Ishikawa (cell line): ENCODE data around the gene ADCY9.

Experiments used
- CEBPB ChIP-seq: IDR thresholded peaks from 2 replicates; pipeline ENCODE4 v1.6.1; 2012
- CREB1 ChIP-seq: IDR thresholded peaks from 2 replicates; pipeline ENCODE4 v1.6.1; 2012; ENCODE audit warnings: low read depth
- EGR1 ChIP-seq: IDR thresholded peaks from 2 replicates; pipeline ENCODE4 v1.6.1; 2012
- EP300 ChIP-seq: IDR thresholded peaks from 2 replicates; pipeline ENCODE4 v1.6.1; 2012; ENCODE audit warnings: borderline replicate concordance
- FOXM1 ChIP-seq: IDR thresholded peaks from 2 replicates; pipeline ENCODE4 v1.6.1; 2012; ENCODE audit warnings: low read depth, borderline replicate concordance
- NFIC ChIP-seq: IDR thresholded peaks from 2 replicates; pipeline ENCODE4 v1.6.1; 2012
- RAD21 ChIP-seq: IDR thresholded peaks from 2 replicates; pipeline ENCODE4 v1.6.1; 2012; ENCODE audit warnings: low read depth
- TAF1 ChIP-seq: IDR thresholded peaks from 2 replicates; pipeline ENCODE4 v1.6.1; 2012; ENCODE audit warnings: low read depth, mild to moderate bottlenecking
- TCF12 ChIP-seq: IDR thresholded peaks from 2 replicates; pipeline ENCODE4 v1.6.1; 2012; ENCODE audit warnings: low read depth
- TEAD4 ChIP-seq: IDR thresholded peaks from 2 replicates; pipeline ENCODE4 v1.6.1; 2012
- YY1 ChIP-seq: IDR thresholded peaks from 2 replicates; pipeline ENCODE4 v1.6.1; 2012; ENCODE audit warnings: low read depth
- ZBTB7A ChIP-seq: IDR thresholded peaks from 2 replicates; pipeline ENCODE4 v1.6.1; 2012; ENCODE audit warnings: low read depth
- TF ChIP-seq, protein P1 (sequence below): IDR thresholded peaks from 2 replicates; pipeline ENCODE4 v1.6.1; 2012; ENCODE audit warnings: low read depth, mild to moderate bottlenecking
- TF ChIP-seq, protein P2 (sequence below): IDR thresholded peaks from 2 replicates; pipeline ENCODE4 v1.6.1; 2012
- TF ChIP-seq, protein P3 (sequence below): IDR thresholded peaks from 2 replicates; pipeline ENCODE4 v1.6.1; 2012

The ADCY9 gene

DNA sequence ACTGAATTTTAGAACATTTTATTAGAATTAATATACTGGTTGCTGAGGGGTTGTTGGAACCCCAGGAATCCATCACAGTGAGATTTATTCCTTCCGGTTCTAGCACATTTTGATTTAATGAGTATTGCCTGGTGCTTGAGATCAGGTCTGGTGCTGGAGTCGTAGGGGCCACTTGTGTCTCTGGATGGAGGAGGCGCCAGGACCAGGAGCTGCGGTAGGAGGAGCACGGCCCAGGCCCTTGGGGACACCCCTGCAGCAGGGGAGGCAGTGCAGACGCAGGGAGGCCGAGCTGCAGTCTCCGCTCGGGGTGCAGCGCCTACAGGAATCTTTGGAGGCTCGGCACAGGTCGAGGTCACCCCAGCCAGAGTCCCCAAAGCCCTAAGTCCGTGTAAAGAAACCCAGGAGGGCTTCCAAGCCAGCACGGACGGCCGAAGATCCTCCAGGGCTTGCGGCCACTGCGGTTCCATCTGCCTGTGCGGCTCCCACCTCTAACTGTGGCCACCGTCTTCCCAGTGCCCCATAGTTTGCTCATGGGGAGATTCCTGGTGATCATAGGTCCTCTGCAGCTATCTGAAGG lies 169.6 kb downstream of the ADCY9 start:
- TF ChIP-seq CEBPB (no peak), CREB1 (no peak), RAD21 (no peak), TEAD4 (no peak), NFIC (no peak), FOXM1 (no peak), ZBTB7A (no peak), TAF1 (no peak)
- TF ChIP-seq, protein P1, sequence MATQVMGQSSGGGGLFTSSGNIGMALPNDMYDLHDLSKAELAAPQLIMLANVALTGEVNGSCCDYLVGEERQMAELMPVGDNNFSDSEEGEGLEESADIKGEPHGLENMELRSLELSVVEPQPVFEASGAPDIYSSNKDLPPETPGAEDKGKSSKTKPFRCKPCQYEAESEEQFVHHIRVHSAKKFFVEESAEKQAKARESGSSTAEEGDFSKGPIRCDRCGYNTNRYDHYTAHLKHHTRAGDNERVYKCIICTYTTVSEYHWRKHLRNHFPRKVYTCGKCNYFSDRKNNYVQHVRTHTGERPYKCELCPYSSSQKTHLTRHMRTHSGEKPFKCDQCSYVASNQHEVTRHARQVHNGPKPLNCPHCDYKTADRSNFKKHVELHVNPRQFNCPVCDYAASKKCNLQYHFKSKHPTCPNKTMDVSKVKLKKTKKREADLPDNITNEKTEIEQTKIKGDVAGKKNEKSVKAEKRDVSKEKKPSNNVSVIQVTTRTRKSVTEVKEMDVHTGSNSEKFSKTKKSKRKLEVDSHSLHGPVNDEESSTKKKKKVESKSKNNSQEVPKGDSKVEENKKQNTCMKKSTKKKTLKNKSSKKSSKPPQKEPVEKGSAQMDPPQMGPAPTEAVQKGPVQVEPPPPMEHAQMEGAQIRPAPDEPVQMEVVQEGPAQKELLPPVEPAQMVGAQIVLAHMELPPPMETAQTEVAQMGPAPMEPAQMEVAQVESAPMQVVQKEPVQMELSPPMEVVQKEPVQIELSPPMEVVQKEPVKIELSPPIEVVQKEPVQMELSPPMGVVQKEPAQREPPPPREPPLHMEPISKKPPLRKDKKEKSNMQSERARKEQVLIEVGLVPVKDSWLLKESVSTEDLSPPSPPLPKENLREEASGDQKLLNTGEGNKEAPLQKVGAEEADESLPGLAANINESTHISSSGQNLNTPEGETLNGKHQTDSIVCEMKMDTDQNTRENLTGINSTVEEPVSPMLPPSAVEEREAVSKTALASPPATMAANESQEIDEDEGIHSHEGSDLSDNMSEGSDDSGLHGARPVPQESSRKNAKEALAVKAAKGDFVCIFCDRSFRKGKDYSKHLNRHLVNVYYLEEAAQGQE = no peak
- TF ChIP-seq, protein P2, sequence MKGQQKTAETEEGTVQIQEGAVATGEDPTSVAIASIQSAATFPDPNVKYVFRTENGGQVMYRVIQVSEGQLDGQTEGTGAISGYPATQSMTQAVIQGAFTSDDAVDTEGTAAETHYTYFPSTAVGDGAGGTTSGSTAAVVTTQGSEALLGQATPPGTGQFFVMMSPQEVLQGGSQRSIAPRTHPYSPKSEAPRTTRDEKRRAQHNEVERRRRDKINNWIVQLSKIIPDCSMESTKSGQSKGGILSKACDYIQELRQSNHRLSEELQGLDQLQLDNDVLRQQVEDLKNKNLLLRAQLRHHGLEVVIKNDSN = no peak

DNA sequence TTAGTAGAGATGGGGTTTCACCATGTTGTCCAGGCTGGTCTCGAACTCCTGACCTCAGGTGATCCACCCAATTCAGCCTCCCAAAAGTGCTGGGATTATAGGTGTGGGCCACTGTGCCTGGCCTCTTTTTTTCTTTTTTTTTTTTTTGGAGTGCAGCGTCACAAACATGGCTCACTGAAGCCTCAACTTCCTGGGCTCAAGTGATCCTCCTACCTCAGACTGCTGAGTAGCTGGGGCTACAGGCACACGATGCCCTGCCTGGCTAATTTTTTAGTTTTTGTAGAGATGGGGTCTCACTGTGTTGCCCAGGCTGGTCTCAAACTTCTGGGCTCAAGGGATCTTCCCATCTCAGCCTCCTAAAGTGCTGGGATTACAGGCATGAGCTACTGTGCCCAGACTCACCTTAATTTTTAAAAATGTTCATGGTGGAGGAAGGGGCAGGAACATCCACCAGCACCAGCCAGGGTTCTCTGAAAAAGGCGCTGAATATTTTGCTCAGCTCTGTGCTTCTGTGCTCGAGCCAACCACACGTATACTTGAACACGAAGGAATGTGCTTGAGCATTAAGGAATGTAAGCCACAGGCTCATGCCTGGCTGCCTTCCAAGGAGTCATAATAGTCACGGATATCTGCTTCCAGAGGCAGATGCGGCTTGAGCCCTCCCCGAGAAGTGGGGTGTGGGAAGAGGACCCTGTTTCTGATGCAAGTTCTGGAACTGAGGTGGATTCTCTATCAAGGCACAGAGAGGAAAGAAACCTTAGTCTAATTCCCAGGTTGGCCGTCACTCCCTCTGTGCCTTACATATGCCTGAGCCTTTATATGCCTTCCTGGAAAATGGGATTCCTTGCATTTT lies 170.3 kb downstream of the ADCY9 start:
- TF ChIP-seq, protein P1 = no peak
- TF ChIP-seq CEBPB (no peak), TCF12 (peak; percentile 72), CREB1 (no peak), ZBTB7A (no peak), RAD21 (peak; percentile 20; the same call in 1 of the 2 replicates), EP300 (peak; percentile 73; the same call in 1 of the 2 replicates), YY1 (no peak), NFIC (peak; percentile 93), TEAD4 (peak; percentile 96), EGR1 (no peak)
- TF ChIP-seq, protein P3, sequence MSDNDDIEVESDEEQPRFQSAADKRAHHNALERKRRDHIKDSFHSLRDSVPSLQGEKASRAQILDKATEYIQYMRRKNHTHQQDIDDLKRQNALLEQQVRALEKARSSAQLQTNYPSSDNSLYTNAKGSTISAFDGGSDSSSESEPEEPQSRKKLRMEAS = peak; percentile 40; the same call in 1 of the 2 replicates
- TF ChIP-seq, protein P2 = no peak

DNA sequence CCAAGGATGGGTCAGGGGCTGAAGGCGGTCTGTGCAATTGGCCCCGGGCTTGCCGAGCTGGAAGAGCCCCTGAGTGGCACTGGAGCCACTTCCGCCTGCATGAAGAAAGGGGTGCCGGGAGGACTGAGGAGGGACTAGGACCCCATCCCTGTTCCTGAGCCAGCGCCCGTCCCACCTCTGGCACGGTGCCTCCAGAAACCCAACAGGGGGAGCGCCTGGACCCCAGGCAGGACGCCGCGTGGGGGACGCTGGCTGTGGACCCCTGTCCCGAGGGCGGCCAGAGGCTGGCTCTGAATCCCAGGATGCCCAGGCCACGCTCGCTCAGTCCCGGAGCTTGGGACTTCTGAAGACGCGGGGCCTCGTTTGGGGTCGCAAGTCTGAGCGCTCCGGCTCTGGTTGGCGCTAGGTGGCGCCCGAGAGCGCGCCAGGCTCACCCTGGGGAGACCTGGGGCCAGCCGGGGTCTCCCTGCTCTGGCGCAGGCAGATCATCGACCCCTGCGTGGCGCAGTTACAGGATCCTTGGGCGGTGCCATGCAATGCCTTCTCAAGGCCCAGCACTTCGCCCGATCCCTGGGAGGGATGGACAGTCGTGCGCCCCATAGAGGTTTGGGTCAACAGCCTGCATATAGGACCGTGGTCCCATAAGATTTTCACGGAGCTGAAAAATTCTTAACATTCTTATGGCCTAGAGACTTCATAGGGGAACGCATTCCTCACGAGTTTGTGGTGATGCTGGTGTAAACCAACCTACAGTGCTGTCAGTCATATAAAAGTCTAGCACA lies 177.2 kb downstream of the ADCY9 start:
- peak; percentile 72 for TF ChIP-seq TEAD4
- TF ChIP-seq CREB1 = no peak
- TF ChIP-seq ZBTB7A = peak; percentile 99
- 0 out of 2 replicates have a peak, but pooled peaks have one; percentile 14 for TF ChIP-seq NFIC
- TF ChIP-seq, protein P3 = no peak; the same call in 1 of the 2 replicates
- no peak for TF ChIP-seq FOXM1
- TF ChIP-seq, protein P2 = no peak
- TF ChIP-seq RAD21 = peak; percentile 75
- TF ChIP-seq, protein P1 = no peak
- TF ChIP-seq YY1 = no peak
- no peak for TF ChIP-seq TAF1
- no peak for TF ChIP-seq CEBPB
- TF ChIP-seq TCF12 = no peak; the same call in 1 of the 2 replicates
- no peak for TF ChIP-seq EP300
- TF ChIP-seq EGR1 = no peak
